ENCODE measurements around the gene CCN6.

The CCN6 gene

GRCh38 chr6:112030206-112030960, 23.5 kb upstream of the CCN6 start:
- H3K36me3 ChIP-seq (ENCODE audit: control insufficient read depth, insufficient read depth, low read length), result no peaks in the 10 kb centered on the region
- TF ChIP-seq CTCF (IDR thresholded peaks at IDR 0.05; ENCODE audit: insufficient read depth, low read length, poor library complexity, severe bottlenecking), result no peak
- DNase-seq (ENCODE audit: extremely low read depth, insufficient read length), result no peak
- no peak overlapping the region for H3K4me3 ChIP-seq (replicated peaks; ENCODE audit: low read depth, low read length)
- no peaks in the 10 kb centered on the region for H3K27me3 ChIP-seq (replicated peaks; ENCODE audit: control insufficient read depth, insufficient read depth, low read length)

- TF ChIP-seq CTCF (IDR thresholded peaks at IDR 0.05; ENCODE audit: insufficient read depth, low read length, poor library complexity, severe bottlenecking), result no peak
- no peaks in the 10 kb centered on the region for H3K36me3 ChIP-seq (ENCODE audit: control insufficient read depth, insufficient read depth, low read length)
- no peak for DNase-seq (ENCODE audit: extremely low read depth, insufficient read length)
- H3K27me3 ChIP-seq (replicated peaks; ENCODE audit: control insufficient read depth, insufficient read depth, low read length), result no peaks in the 10 kb centered on the region
- H3K4me3 ChIP-seq (replicated peaks; ENCODE audit: low read depth, low read length), result no peak overlapping the region
Observed at GRCh38 chr6:112030961-112031660, 22.8 kb upstream of the CCN6 start.

- DNase-seq (ENCODE audit: extremely low read depth, insufficient read length), result no peak
- Histone ChIP-seq H3K4me3 (replicated peaks; ENCODE audit: low read depth, low read length) (no peak overlapping the region), H3K36me3 (ENCODE audit: control insufficient read depth, insufficient read depth, low read length) (no peaks in the 10 kb centered on the region), H3K27me3 (replicated peaks; ENCODE audit: control insufficient read depth, insufficient read depth, low read length) (no peaks in the 10 kb centered on the region)
- TF ChIP-seq CTCF (IDR thresholded peaks at IDR 0.05; ENCODE audit: insufficient read depth, low read length, poor library complexity, severe bottlenecking), result no peak
Observed at GRCh38 chr6:112031960-112032359, 21.9 kb upstream of the CCN6 start.

- Histone ChIP-seq H3K27me3 (replicated peaks; ENCODE audit: control insufficient read depth, insufficient read depth, low read length) (no peaks in the 10 kb centered on the region), H3K36me3 (ENCODE audit: control insufficient read depth, insufficient read depth, low read length) (no peaks in the 10 kb centered on the region), H3K4me3 (replicated peaks; ENCODE audit: low read depth, low read length) (no peak overlapping the region)
- no peak for DNase-seq (ENCODE audit: extremely low read depth, insufficient read length)
- TF ChIP-seq CTCF (IDR thresholded peaks at IDR 0.05; ENCODE audit: insufficient read depth, low read length, poor library complexity, severe bottlenecking), result no peak
Observed at GRCh38 chr6:112032728-112033127, 21.2 kb upstream of the CCN6 start.

GRCh38 chr6:112033791-112034615, 19.9 kb upstream of the CCN6 start:
- no peaks in the 10 kb centered on the region for H3K36me3 ChIP-seq (ENCODE audit: control insufficient read depth, insufficient read depth, low read length)
- no peak for TF ChIP-seq CTCF (IDR thresholded peaks at IDR 0.05; ENCODE audit: insufficient read depth, low read length, poor library complexity, severe bottlenecking)
- H3K27me3 ChIP-seq (replicated peaks; ENCODE audit: control insufficient read depth, insufficient read depth, low read length), result no peaks in the 10 kb centered on the region
- H3K4me3 ChIP-seq (replicated peaks; ENCODE audit: low read depth, low read length), result no peak overlapping the region
- DNase-seq (ENCODE audit: extremely low read depth, insufficient read length), result no peak

Data from GM06990 (cell line).